DMS 273 treated with DMSO at 0.1 percent for 48 hours (cell line): ENCODE data around the gene CSF2.
A peak's percentile ranks its signal among the peaks of the same experiment; 100 is the strongest.
"Not testable (repeated sequence)": the region's sequence is repeated elsewhere in the genome, so short reads cannot be mapped to it uniquely, and the experiment has no call there.

Experiments used
- DNase-seq: peaks from one replicate; lab custom pipeline; 2025; lab: John Stamatoyannopoulos, UW

The CSF2 gene

DNA sequence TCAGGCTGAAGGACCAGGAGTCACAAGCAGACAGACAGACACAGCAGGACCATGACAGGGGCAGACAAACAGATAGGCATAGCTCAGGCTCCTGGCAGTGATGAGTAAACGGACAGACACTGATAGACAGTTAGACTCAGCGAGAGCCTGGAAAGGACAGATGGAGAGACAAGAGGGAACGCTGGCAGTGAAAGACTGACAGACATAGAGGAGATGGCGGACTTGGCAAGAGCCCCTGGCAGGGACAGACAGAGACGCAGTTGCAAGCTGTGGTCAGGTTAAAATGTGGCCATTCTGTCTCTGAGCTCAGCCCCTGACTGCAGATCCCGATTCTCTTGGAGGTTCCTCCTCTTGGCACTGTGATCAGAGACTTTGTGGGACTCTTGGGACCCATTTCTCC is 13.6 kb downstream of the CSF2 start:
- DNase-seq: peak; percentile 28

DNA sequence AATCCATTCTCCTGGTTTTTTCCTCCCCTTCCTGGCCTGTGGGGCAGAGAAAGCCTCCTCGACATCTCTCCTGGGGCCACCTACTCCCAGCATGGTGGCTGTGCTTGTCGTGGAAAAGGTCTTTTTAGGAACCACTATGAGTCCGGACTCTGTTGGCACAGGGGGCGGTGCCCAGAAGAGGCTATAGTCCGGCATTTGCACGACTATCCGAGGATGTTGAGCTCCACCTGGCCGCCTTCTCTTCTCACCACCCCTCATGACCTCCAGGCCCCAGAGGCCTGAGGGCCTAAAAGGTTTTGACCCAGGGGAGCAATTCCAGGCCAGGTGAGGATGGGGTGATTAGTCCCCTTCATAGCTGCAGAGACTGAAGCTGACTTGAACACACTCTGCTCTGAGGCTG is 14.1 kb downstream of the CSF2 start:
- no peak for DNase-seq

DNA sequence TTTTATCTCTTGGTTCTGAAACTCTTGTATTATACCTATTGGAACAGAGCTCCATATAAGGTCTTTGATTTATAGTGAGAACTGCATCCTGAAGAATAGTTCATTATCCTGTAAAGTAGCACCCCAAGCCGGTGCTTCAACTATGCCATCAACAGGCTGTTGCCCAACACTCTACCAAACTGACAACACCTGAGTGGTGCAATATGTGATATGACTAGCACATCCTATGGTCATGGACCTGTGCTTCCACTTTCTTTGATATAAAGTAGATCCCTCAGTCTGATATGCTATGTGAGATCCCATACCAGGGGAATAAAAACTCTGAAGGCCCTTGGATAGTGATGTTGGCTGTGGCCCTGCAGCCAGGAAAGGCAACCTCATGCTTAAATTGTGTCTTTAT is 15.8 kb downstream of the CSF2 start:
- no peak for DNase-seq

DNA sequence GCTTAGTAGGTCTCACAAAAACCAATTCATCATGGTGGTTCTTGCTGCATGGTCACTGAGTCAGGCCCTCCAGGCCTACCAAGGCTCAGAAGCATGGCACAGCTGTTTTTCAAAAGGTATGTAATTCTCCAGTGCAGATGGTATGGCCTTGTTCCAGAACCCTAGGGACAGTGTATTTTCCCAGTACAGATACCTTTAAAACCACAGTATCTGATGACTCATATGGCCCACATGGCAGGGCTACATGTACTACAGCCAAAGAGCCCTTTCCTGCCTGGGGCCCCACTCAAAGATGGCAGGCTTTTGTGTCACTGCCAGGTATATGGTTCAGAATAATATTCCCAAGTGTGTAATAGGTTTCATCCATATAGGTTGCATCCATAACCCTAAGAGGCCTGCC is 16.5 kb downstream of the CSF2 start:
- DNase-seq: peak; percentile 95

DNA sequence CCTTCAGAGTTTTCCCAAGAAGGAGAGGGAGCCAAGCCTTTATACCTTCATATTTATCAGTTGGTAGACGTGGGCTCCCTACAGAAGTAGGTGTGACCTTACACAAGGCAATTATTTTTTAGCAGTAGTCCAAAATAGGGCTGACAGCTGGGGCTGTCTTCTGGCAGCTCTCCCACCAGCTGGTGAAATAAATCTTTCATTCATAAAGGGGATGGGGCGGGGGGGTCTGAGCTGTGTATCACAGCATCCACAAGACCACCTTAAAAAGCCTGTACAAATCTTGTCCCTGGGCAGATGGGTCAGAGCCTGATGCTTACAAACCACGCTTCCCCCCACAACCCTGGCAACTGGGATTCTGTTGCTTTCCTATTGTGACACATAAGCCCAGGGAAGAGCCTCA is 19.7 kb downstream of the CSF2 start:
- DNase-seq: peak; percentile 43

DNA sequence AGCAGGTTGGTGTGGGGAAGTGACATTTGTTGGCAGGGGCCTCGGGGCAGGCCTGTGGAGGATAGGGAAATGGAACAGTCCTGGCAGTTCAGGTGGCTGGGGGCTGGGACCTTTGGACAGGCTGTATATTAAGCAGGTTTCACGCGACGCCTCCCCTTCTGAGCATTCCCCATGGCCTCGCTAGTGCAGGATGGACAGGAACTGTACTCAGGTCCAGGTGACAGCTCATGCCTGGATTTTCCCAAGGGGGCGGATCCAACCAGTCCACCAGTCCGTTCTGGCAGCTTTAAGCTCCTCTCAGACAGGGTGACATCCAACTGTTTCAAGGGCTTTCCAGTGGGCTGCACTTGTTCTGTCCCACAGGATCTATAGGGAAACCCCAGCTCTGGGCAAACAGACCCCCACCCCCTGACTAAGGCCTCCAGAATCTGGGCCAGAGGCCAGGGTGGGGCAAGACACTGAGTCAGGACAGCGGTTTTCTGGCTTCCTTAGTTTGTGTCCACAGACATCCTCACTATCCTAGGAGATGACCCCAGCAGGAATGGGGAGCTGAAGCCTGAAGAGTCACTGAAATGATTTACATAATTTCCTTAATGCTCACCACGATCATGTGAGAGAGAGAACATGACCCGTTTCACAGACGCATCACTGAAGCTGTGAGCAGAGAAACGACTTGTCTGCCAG is 20.9 kb downstream of the CSF2 start:
- DNase-seq: no peak

DNA sequence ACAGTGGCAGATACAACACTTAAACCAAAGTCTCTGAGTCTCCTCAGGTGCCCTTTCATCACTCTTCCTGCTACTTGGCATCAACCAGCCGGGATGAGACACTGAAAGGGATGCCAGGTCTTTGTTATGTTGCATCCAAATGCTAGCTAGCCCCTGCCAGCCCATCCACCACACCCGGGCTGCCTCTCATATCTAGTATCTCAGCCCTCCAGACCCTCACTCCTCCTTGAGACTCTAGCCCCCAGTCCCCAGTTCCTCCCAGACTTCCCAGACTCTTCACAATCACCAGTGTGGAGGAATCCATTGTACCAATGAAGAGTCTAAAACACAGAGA is 21.5 kb downstream of the CSF2 start:
- no peak for DNase-seq

DNA sequence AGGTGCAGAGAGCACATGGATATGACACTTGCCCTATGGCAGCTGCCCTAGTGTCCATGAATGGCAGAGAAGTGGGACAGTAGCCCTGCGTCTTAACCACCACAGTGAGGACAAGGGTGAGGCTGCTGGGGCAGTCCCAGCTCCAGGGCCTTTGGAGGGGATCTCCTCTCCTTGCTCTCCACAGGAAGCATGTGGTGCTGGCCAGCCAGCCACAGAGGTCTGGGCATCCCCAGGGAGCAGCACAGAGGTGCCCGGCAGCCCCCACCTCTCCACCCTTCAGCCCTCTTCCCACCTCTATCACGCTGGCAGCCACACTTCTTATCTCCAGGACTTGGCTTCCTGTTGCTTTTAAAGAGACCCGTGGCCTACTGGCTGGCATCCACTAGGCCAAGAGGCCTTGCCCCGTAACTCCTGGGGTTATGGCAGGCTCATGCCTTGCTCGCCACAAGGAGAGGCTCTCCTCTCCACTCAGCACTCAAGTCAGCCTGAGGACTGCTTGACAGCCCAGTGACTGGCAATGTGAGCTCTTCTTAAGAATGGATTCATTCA is 21.9 kb downstream of the CSF2 start:
- DNase-seq: no peak

DNA sequence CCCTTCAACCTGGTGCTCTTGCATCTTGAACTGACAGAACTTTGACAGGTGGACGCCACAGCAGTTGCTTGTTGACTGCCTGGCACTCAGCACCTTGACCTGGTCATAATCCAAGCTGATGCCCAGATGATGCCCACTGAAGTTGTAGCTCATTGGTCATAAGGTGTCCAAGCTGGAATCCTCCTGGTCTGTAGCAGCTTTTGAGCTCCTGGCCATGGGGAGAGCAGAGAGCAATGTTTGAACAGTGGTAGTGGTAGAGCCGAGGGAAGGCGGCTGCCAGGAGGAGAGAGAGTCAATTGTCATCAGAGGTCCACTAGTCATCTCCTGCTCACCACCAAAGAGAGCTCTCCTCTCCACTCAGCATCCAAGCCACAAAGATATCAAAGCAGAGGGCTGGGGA is 23.3 kb downstream of the CSF2 start:
- DNase-seq: no peak

DNA sequence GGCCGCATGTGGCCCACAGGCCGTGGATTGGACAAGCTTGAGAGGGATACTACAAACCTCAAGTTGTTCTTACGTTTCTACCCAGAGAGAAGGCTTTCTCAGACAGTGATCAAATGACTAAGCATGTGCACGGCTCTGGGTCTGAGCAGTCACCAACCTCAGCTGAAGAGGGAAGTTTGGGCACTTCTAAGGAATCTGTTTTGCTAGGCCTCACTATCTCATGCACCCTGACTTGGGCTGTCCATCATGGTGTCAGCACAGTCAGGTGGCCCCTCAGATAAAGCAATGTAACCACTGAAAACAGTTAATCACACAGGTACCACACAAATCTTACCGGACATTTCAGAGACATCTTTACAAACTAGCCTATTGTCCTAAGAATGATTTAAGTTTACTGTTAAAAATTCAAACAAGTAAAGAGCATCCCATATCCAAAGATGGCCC is 24.6 kb downstream of the CSF2 start:
- DNase-seq: no peak

DNA sequence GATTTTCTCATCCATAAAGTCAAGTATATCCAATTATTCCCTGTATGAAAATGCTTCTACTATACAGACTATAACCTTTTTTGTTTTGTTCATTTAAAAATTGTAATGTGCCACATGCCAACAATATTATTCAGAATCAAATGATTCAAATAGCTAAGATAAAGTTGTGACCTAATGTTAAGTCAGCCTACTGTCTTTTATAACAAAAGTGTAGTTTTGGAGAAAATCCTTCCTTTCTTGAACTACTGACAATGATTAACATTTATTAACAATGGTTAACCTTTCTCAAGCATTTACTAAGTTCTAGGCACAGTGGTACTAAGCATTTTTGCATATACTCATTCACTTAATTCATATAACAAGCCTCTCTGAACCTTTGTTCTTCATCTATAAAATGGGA is 25.0 kb downstream of the CSF2 start:
- DNase-seq: no peak

DNA sequence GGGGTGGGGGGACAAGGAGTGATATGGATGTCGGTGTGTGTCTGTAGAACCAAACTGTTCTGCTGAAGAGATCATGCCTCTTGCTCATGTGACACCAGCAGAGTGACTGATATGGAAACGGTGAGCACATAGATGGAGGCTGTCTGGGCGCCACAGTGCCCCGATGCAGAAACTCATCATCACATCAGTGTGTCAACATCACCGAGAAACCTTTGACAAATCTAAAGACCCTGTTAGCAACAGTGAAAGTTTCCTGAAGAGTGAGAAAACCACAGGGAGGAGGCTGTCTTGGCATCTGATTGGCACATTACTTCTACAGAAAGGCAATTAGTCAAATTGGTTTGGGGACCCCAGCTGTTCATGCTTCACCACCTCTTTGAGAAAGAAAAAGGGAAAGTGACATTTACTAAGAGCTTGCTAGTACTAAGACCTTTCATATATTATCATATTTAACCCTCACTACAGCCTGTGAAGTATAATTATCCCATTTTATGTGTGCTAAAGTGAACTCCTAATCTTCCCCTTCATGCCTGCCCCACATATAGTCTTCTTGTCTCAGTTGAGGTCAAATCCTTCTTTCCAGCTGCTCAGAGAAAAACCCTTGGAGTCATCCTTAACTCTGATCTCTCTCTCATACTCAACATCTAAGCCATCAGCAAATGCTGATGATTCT is 25.6 kb downstream of the CSF2 start:
- no peak for DNase-seq

DNA sequence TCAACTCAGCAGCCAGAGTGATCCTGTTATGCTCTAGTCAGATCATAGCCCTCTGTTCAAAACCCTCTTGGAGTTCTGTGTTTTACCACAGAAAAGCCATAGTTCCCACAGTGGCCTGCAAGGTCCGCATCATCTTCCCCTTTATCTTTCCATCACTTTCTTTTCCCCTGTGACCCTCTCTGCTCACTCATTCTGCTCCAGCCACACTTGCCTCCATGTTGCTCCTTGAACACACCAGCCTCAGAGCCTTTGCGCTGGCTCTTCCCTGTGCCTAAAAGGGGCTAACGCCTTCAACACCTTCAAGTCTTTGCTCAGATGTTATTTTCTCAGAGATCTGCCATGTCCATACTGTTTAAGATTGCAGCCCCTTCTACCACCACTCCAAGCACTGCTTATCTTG is 26.3 kb downstream of the CSF2 start:
- DNase-seq: no peak

DNA sequence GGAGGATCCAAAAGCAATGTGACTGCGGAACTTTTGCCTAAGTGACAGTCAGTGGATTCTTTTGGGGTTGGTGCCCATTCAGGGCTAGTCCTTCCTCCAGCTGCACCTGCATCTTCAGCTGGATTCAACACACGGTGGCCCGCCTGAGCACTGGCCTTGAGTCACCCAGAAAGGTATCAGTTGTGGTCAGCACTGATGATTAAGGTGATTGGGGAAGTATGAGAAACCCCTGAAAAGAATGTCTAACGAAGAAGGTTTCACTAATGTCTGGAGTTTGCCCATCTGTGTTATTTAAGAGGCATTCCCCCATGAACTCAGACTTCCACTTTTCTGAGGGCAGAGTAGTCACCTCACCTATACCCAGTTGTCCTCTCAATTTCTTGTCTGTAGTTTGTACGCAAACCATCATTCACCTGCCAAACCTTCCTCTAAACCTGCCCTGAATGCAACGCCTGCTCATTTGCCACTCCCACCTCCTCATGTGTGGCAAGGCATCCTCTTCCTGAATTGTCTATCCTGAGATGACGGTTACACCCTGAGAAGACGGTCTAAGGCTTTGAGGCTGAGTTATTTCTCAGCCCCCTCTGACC is 27.2 kb downstream of the CSF2 start:
- DNase-seq: no peak

DNA sequence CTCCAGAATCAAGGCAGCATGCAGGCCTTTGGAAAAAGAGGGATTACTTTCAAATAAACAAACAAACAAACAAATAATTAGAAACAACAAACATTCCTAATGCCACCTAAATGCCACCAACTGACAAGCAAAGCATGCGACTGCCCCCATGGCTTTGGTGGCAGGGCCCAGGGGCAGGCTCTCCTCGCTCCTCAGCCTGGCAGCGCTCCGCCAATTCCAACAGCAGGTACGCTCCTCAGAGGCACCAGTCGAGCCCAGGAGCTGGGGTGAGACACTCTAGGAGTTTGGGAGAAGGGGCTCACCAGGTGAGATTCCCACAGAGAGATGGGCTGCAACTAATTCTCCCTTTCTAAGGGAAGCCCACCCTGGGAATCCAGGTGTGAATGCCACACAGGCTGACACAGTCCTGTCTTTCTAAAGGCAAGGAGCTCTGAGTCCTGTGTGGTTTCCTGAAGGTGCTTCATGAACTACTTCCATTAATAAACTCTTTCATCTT is 27.8 kb downstream of the CSF2 start:
- no peak for DNase-seq

DNA sequence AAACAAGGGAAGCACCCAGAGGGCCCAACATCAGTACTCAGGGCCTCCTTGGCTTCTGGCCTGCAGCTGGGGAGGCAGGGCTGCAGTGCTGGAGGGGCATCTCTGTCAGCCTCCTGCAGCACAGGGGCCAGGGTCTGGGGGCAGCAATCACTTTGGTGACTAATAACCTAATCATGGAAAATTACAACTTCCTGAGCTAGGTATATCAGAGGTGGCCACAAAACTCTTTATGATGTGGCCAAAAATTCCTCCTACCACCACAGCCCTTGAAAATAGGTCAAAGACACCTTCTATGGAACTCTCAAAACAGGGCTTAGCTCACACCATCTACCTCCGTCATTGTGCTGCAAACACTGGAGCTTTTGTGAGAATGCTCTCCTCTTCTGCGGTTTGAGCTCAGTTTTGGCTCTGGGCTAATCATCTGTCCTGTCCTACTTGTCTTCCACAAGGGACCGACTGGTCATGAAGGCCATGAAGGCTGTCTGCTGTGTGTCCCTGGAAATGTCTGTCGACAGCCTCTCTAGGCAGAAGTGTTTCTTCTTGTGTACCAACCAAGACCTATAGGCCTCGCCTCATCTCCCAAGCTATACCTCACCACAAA is 28.6 kb downstream of the CSF2 start:
- DNase-seq: no peak

DNA sequence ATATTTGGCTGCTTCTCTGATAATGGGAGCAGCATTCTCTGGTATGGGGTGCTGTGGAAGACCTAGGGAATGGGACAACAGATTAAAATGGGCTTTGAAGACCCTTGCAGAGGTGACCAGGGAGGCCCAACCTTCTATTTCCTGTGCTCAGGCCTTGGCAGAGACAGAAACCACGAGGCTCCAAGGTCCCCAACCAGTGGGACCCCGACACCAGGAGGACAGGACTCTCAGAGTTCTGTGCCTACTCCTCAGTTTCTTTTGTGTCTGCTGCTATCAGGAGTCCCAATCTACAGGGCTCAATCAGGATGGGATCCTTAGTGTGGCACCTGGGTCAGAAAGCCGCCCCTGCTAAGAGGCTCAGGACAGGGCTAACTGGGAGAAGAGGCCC is 29.3 kb downstream of the CSF2 start:
- DNase-seq: no peak

DNA sequence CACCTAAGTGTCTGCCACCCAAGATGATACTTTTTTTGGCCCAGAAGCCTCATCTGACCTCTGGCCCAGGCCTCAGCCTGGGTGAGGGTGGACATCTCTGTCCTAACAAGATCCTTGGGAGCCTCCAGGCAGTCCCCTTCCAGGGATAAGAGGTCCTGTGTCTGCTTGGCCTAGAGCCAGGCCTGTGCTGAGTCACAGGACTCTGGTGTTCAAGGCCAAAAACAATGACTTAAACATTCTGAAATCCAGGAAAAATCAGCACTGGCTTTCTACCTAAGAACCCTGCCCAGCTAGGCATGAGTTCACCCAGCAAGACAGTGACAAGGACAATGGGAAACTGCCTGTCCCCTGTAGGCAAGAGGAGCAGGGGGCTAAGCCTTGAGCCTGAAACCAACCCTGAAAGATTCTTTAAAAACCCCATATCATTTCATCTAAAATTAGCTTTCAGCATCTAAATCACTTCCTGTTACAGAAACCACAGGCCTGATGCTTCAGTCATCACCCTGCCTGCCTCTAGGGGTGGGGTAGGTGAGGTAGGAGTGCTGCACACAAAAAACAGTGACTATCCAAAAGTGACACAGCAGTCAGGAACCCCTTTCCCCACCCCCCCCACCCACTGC is 29.9 kb downstream of the CSF2 start:
- DNase-seq: no peak

DNA sequence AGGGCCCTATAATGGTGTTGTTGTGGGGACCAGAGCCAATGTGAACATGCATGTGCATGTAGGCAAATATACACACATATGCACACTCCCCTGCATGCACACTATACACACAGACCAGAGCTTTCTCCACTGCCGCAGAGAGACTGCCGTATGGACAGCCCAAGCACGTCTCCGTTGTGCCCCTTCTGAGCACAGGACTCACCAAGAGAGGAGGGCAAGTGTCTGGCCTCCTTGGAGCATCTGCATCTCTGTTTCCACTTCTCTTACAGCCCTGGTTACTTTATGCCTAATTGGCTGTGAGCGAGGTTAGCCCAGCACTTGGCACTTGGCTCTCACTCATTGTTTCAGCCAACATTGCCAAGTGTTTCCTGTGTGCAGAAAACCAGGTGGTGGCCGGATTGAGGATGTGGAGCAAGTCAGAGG is 30.4 kb downstream of the CSF2 start:
- DNase-seq: no peak

DNA sequence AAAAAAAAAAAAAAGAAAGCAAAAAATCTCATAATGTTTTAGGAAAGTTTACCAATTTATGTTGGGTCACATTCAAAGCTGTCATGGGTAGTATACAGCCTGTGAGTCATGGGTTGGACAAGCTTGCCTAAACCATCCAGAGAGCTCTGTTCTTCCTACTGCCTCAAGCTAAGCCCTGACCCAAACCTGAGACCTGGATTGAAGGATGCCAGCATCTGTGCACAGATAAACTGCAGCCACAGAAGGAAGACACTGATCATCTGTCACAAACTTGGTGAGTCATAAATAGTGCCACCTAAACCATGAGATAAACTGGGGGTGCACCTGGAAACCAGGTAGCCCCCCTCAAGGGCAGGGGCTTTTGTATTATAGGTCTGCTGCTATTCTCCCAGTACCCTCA is 31.0 kb downstream of the CSF2 start:
- no peak for DNase-seq

DNA sequence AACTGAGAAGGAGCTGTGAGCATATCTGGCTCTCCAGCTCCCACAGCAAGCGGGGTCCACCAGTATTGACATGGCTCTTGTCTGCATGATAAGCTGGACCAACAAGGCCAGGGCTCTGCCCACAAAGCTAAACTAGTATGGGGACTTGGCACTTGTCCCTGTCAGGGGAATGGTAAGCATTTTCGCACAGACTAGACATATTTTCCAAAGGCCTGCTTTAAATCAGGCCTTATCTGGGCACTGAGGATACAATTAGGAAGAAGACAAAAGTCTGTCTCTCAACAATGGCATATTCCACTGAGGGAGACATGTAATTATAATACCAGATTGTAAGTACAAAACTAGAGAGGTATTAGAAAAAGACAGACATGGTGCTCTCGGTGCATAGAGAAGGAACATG is 32.1 kb downstream of the CSF2 start:
- DNase-seq: no peak

DNA sequence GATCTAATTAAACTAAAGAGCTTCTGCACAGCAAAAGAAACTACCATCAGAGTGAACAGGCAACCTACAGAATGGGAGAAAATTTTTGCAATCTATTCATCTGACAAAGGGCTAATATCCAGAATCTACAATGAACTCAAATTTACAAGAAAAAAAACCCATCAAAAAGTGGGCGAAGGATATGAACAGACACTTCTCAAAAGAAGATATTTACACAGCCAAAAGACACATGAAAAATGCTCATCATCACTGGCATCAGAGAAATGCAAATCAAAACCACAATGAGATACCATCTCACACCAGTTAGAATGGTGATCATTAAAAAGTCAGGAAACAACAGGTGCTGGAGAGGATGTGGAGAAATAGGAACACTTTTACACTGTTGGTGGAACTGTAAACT is 34.9 kb downstream of the CSF2 start:
- not testable (repeated sequence) for DNase-seq
